Ureter (tissue), 1 donor: ENCODE results near the gene ADTRP. TPM values are rescaled to one million over a fixed set of nuclear protein-coding genes. Genes with fewer than 3 reads are reported as not detected.

Source experiments
- DNase-seq: peaks from one replicate; pipeline ENCODE4 v3.0.0-alpha.2; 2020; ENCODE audit warnings: low spot score
- total RNA-seq: library from RNA; stranded (reverse); gene quantifications from one replicate; pipeline ENCODE4 v1.2.4, GENCODE V29; 2023
- donor health status: DM: yes; HTN: yes; CAD: no.

Gene ADTRP
- total RNA-seq, 1 donor from 2014 or later = 42.4 TPM

GRCh38 chr6:11756292-11756691 lies 22.3 kb downstream of the ADTRP start:
- DNase-seq = no peak

- no peak for DNase-seq
Observed at GRCh38 chr6:11755725-11756124, 22.9 kb downstream of the ADTRP start.

GRCh38 chr6:11754625-11755271 lies 23.9 kb downstream of the ADTRP start:
- no peak for DNase-seq

DNA sequence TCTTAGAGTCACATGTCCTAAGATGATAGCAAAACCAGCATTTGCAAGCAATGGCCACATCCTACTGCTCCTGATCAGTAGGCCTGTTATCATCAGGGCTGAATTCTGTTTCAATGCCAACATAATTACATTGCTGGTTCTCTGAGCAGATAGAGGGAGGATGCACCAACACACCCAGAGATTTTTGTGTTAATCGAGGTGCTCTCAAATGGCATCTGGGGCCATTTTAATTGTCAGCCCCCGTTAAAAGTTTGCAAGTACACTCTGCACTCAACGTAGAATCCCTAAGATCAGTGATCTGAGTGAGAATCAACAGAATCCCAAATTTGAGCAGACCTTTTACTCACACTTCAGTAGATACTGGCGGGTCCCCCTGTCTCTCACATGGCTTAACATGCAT lies 24.8 kb downstream of the ADTRP start:
- DNase-seq = no peak

DNA sequence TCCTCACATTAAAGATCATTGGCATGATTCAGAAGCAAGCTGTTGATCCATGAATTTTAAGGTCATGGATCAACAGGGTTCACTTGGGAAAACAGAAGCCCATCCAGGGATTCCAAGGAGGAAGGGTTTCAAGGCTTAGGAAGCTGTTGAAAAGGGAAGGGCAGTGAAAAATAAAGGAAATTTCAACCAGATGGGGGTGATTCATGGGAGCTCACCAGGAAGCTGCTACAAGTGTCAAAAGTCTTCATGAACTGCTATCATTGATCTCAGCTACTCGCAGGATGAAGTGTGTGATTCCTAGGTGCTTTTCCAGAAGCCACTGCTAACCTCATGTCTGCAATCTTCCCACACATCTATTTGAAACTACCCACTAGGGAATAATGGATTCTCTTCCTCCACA lies 26.2 kb downstream of the ADTRP start:
- no peak for DNase-seq

GRCh38 chr6:11750682-11751081 lies 27.9 kb downstream of the ADTRP start:
- DNase-seq = no peak

DNA sequence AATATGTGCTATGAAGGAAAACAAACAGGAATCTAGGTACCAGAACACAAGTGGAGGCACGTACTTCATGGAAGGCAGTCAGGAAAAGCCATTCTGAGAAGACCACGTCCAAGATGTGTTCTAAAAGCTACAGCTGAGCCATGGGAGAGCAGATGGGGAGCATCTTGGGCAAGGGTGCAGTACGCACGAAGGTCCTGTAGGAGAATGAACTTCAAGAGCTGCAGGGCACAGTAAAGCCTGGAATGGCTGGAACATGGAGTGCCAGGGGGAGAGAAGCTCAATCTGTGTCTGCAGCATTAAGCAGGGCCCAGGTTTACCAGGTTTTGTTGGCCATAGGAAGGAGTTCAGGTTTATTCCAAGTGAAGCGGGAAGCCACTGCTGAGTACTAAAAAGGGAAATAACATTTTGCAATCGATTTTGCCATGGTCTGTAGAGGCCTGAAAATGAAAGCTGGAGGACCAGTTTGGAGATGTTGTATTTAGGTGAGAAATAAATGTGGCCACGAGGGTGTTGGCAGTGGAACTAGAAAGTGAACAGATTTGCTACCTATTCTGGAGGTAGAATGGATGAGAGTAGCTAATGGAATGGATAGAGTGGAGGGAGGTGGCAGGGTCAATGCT lies 29.9 kb downstream of the ADTRP start:
- no peak for DNase-seq

DNA sequence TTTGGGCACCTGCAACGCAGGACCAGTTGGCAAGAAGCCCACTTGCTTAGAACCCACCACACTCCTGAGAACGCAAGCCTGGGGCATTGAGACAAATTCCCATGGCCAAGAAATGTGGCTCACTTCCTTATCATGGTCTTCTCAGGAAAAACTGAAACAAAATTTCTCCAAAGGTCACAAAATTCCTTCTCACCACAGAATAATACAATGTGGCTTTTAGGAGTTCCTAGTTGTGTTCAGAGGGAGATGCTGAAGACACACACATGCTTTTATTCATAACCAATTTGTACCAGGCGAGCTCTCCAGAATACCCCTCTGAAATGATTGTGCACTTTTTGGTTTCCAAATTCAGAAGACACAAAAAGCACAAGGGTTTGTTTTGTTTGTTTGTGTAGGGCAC lies 31.6 kb downstream of the ADTRP start:
- no peak for DNase-seq

DNA sequence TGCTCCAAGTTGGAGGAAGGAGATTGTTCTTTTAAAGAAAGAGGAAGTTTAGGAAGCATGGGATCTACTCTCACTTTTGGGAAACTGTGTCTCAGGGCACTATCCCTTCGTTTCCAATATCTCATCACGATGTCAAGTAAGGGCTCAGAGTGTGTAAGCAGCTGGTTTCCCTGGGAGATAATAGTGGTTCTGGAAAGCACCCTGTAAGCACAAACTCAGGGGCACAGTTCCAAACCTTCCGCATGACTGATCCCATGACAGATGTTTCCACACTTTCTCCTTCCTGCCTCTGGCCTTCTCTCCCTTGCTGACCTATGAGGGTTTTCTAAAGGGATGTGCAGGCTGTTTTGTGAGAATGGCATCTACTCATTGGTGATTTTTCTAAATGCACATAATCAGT lies 33.9 kb downstream of the ADTRP start:
- peak; percentile 73 for DNase-seq

DNA sequence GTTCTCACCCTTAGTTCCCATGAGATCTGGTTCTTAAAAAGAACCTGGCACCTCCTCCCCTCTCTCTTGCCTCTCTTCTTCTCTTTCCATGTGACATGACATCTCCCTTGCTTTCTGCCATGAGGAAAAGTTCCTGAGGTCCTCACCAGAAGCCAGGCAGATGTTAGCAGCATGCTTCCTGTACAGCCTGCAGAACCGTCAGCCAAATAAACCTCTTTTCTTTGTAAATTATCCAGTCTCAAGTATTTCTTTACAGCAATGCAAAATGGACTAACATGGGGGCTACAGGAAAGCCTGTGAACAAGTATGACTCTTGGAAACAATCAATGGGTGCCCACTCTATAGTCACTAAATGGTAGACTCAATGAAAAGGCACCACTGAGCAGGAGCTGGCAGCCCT lies 34.5 kb downstream of the ADTRP start:
- no peak for DNase-seq

GRCh38 chr6:11740875-11741274 lies 37.7 kb downstream of the ADTRP start:
- no peak for DNase-seq

DNA sequence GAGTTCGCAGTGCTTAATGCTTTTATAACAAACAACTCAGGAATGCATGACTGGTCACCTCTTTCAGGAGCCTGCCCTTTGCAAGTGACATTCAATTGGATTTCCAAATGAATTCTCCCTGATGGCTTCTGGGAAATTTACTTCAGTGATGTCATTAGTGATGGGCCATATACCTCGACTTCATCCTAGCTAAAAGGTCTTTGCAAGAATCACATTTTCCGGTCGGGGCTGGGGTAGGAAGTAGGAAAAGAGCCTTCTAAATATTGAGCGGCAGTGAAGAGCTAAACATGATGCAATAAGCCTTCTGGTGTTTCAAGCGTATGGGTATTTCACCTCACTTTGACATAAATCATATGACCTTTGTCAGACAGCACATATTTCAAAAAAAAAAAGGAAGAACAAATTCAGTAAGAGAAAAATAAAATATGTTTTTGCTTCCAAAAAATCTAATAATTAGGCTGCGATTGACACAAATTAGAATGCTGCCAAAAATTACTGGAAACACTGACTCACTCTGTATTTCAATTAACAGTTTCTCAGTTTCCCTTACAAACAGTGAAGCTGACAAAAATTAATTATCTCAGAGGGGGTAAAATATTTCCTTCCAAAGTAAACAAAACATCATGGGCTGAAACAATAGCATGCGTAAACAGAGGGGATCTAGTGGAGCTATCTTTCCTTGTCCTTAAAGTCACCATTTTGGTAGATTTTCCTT lies 39.8 kb downstream of the ADTRP start:
- DNase-seq = no peak

- DNase-seq = no peak
Observed at GRCh38 chr6:11738234-11738633, 40.4 kb downstream of the ADTRP start.

DNA sequence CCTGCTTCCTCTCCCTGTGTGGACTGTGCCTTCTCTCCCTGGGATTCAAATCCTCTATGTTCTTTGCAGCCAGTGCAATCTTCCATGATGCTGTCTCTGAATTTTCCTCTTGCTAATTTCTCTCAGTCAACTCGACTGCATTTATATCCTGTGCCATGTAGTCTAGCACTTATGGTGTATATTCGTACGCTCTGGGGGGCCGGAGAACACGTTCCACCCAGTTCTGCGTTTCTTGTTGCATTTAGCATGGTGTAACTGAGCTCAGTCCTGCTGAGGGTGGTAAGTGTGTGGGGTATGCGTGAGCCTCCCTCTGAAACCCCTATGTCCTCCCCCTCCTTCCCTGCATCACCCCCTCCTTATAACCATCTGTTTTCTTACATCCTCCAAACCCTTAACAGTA lies 42.0 kb downstream of the ADTRP start:
- no peak for DNase-seq

DNA sequence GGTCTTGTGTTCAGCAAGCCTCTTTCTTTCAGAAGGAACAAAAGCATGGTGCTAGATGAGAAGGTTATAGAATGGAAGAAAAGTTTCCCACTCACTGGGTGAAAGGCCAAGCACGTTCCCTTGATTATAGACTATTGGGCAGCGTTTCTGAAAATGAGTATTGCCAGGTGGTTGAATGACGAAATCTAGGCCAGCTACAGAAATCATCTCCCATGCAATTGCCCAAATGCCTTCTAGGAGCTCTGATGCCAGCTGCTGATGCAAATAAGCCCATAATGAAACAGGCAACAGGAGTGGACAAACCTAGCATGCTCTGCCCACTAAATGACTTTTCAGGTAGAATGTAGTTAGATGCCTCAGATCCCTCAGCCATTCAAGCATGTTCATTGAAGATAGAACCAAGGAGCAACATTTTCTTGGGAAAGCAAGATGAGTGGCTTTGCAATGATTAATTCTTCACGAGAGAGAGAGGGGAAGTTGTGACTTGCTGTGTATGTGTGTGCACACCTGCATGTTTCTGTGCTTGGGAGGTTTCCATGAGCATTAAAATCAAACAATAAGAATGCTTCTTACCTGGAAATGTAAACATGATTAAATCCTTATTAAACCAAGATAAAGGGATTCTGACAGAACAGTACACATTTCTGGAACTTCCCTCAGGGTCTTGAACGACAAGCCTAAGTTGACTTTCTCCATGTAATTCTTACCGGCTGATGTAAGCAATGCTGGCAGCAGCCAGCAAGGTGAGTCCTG lies 43.6 kb downstream of the ADTRP start:
- no peak for DNase-seq

GRCh38 chr6:11732036-11732631 lies 46.5 kb downstream of the ADTRP start:
- DNase-seq = peak; percentile 54

GRCh38 chr6:11731423-11731822 lies 47.2 kb downstream of the ADTRP start:
- DNase-seq = no peak

- no peak for DNase-seq
Observed at GRCh38 chr6:11730641-11731040, 48.0 kb downstream of the ADTRP start.

DNA sequence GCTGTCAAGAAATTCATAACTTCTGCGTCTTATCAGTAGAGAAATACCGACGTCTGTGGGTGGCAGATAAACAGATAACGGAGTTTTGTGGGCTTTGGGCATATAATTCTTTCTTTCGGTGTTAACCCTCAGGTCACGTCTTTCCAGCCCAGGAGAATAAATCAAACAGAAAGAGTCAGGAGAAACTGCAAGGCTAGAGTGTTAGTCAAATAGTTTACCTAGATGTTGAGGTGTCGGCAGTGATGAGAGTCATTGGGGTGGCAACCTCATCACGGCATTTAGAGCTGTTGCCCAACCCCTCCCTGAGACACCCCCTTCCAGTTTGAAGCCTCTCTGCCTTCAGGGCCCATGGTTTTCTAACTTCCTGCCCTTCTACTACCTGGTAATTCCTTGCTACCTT lies 49.5 kb downstream of the ADTRP start:
- no peak for DNase-seq

GRCh38 chr6:11727998-11728961 lies 50.3 kb downstream of the ADTRP start:
- no peak for DNase-seq
